K562 (cell line): Measurements from ENCODE around the gene CRYBG1. TPM values are rescaled to one million over a fixed set of nuclear protein-coding genes. Genes with fewer than 3 reads are reported as not detected.

Experiments used
- ADNP ChIP-seq: fragments of 200-800 bp; sonication (Bioruptor generic); IDR thresholded peaks from 2 replicates; pipeline ENCODE4 v1.6.1; 2016; ENCODE audit warnings: missing genetic modification characterization, missing compliant biosample characterization
- ARID2 ChIP-seq: fragments of 450-650 bp; IDR thresholded peaks from 2 replicates; pipeline ENCODE4 v1.6.1; 2017; ENCODE audit warnings: antibody characterized with exemption, mild to moderate bottlenecking
- BCOR ChIP-seq: fragments of 450-650 bp; IDR thresholded peaks from 2 replicates; pipeline ENCODE4 v1.6.1; 2016
- CBFA2T2 ChIP-seq: fragments of 450-650 bp; conservative IDR thresholded peaks from 2 replicates; pipeline ENCODE4 v1.6.1; 2017; ENCODE audit warnings: mild to moderate bottlenecking
- CBFB ChIP-seq: sonication (generic); formaldehyde crosslinking; IDR thresholded peaks from 2 replicates; pipeline ENCODE4 v1.4.0; 2020; ENCODE audit warnings: mild to moderate bottlenecking, missing genetic modification reagents
- CBX3 ChIP-seq, 2 experiments: IDR thresholded peaks; 1 replicate in 1 of 2; 2 replicates in 1 of 2; pipeline ENCODE4 v1.6.1; 2012; ENCODE audit warnings: inconsistent platforms in 2 of 2, low read length in 2 of 2, borderline replicate concordance in 1 of 2, control low read depth in 1 of 2
- CHCHD3 ChIP-seq: fragments of 250-450 bp; sonication (Bioruptor Pico); IDR thresholded peaks from 2 replicates; pipeline ENCODE4 v2.1.2; 2022; ENCODE audit warnings: mild to moderate bottlenecking
- EP400 ChIP-seq: fragments of 450-650 bp; IDR thresholded peaks from 2 replicates; pipeline ENCODE4 v1.6.1; 2017; ENCODE audit warnings: antibody characterized with exemption, mild to moderate bottlenecking, moderate library complexity
- KDM2B ChIP-seq: fragments of 250-450 bp; sonication (Bioruptor Pico); IDR thresholded peaks from 2 replicates; pipeline ENCODE4 v1.8.0; 2021; ENCODE audit warnings: mild to moderate bottlenecking, moderate library complexity
- NR1H2 ChIP-seq: sonication (generic); formaldehyde crosslinking; IDR thresholded peaks from 2 replicates; pipeline ENCODE4 v1.4.0; 2020; ENCODE audit warnings: mild to moderate bottlenecking, missing genetic modification reagents
- POLR2AphosphoS2 ChIP-seq: IDR thresholded peaks from 2 replicates; pipeline ENCODE4 v1.6.1; 2012; ENCODE audit warnings: low read length, improper control_type of control experiment
- POLR2B ChIP-seq: fragments of 450-650 bp; IDR thresholded peaks from 2 replicates; pipeline ENCODE4 v1.6.1; 2018; ENCODE audit warnings: low read depth; ENCODE audit not compliant: partially characterized antibody
- RAD51 ChIP-seq: fragments of 450-650 bp; IDR thresholded peaks from 2 replicates; pipeline ENCODE4 v1.7.1; 2016; ENCODE audit warnings: low read depth, mild to moderate bottlenecking, borderline replicate concordance
- SAP30 ChIP-seq: fragments of 200-600 bp; sonication (generic); IDR thresholded peaks from 2 replicates; pipeline ENCODE4 v1.6.1; 2012; ENCODE audit warnings: borderline replicate concordance, low read depth, mild to moderate bottlenecking, moderate library complexity, low read length, control low read depth, inconsistent platforms; ENCODE audit not compliant: insufficient read depth, poor library complexity, severe bottlenecking
- SMARCC2 ChIP-seq: fragments of 450-650 bp; IDR thresholded peaks from 2 replicates; pipeline ENCODE4 v1.6.1; 2017; ENCODE audit warnings: antibody characterized with exemption, moderate library complexity, mild to moderate bottlenecking, low read depth
- TAF9B ChIP-seq: fragments of 450-650 bp; IDR thresholded peaks from 2 replicates; pipeline ENCODE4 v1.6.1; 2018; ENCODE audit warnings: mild to moderate bottlenecking; ENCODE audit not compliant: partially characterized antibody
- THRB ChIP-seq: fragments of 450-650 bp; formaldehyde crosslinking; conservative IDR thresholded peaks from 2 replicates; pipeline ENCODE4 v1.4.0; 2022; ENCODE audit warnings: mild to moderate bottlenecking, missing genetic modification characterization
- ZBTB1 ChIP-seq: sonication (generic); formaldehyde crosslinking; IDR thresholded peaks from 2 replicates; pipeline ENCODE4 v1.8.1; 2023; ENCODE audit warnings: missing genetic modification reagents, low read depth, mild to moderate bottlenecking, borderline replicate concordance
- ZNF184 ChIP-seq: sonication (generic); formaldehyde crosslinking; IDR thresholded peaks from 2 replicates; pipeline ENCODE4 v1.5.0; 2020; ENCODE audit warnings: missing genetic modification reagents
- ZNF224 ChIP-seq: sonication (generic); formaldehyde crosslinking; IDR thresholded peaks from 2 replicates; pipeline ENCODE4 v1.8.0; 2022; ENCODE audit warnings: mild to moderate bottlenecking, missing genetic modification reagents
- ZNF232 ChIP-seq: sonication (generic); formaldehyde crosslinking; IDR thresholded peaks from 2 replicates; pipeline ENCODE4 v1.8.0; 2022; ENCODE audit warnings: mild to moderate bottlenecking, missing genetic modification reagents
- ZNF253 ChIP-seq: fragments of 250-450 bp; sonication (Bioruptor Pico); conservative IDR thresholded peaks from 2 replicates; pipeline ENCODE4 v1.6.1; 2021; ENCODE audit warnings: mild to moderate bottlenecking
- ZNF277 ChIP-seq: fragments of 250-450 bp; sonication (Bioruptor Pico); IDR thresholded peaks from 2 replicates; pipeline ENCODE4 v1.8.0; 2022; ENCODE audit warnings: inconsistent platforms, mild to moderate bottlenecking, moderate library complexity, borderline replicate concordance
- ZNF282 ChIP-seq: sonication (generic); formaldehyde crosslinking; IDR thresholded peaks from 2 replicates; pipeline ENCODE4 v1.8.1; 2023; ENCODE audit warnings: missing genetic modification reagents
- ZNF384 ChIP-seq: IDR thresholded peaks from 2 replicates; pipeline ENCODE4 v1.6.1; 2012; ENCODE audit warnings: low read depth, low read length, improper control_type of control experiment
- ZNF740 ChIP-seq, 3 experiments: fragments of 200-800 bp in 1 of 3; sonication (Bioruptor generic) in 1 of 3; sonication (generic) in 1 of 3; formaldehyde crosslinking in 1 of 3; IDR thresholded peaks; 2 replicates each; pipeline versions ENCODE4 v1.6.1 to v1.8.0; 2016 to 2022; ENCODE audit warnings: mild to moderate bottlenecking in 2 of 3, missing compliant biosample characterization in 2 of 3, missing genetic modification characterization in 2 of 3, missing genetic modification reagents in 1 of 3
- polyA plus RNA-seq, 8 experiments: library from polyadenylated mRNA; depleted of rRNA in 4 of 8; stranded (reverse) in 5 of 8; unstranded in 3 of 8; fragments of >200 nt; fragmentation: Nextera tagmentation in 2 of 8; fragmentation: Illumina TruSeq in 1 of 8; extraction: Ambion mirVana in 2 of 8; extraction: Trizol in 1 of 8; gene quantifications; 2 replicates each; pipeline versions ENCODE4 v1.2.1 to v1.2.3, GENCODE V29; 2011 to 2014; ENCODE audit warnings: inconsistent platforms in 1 of 8, missing spikeins in 1 of 8
- total RNA-seq, 7 experiments: library from RNA; depleted of rRNA in 6 of 7; stranded (reverse); fragments of >200 nt in 6 of 7; fragmentation: Illumina TruSeq in 2 of 7; extraction: Trizol in 2 of 7; gene quantifications; 2 replicates each; pipeline versions ENCODE4 v1.2.1 to v1.2.3, GENCODE V29; 2011 to 2021; ENCODE audit warnings: low replicate concordance in 1 of 7

Gene CRYBG1
- total and polyA plus RNA-seq, 9 of the 15 experiments (the other 6 are each of a cell fraction or from before 2014, with no cell fraction given) = 0.07 to 0.47 (median 0.11) TPM

- no peak for TF ChIP-seq NR1H2 (CRISPR knock-in tag)
- TF ChIP-seq ZNF232 (CRISPR knock-in tag) = no peak
- peak; percentile 68; the same call in 1 of the 2 replicates for TF ChIP-seq SMARCC2
- TF ChIP-seq ZNF384 = peak; percentile 53
- TF ChIP-seq POLR2B = no peak
- TF ChIP-seq ADNP (tag) = no peak
- TF ChIP-seq ZNF224 (CRISPR knock-in tag) = no peak
- no peak for TF ChIP-seq ZNF740 (CRISPR knock-in tag; IDR thresholded peaks at IDR 0.05)
- TF ChIP-seq ZNF740 (tag; IDR thresholded peaks at IDR 0.05) = no peak
- TF ChIP-seq KDM2B = no peak
- TF ChIP-seq ZBTB1 (CRISPR knock-in tag) = no peak
- no peak for TF ChIP-seq EP400
- TF ChIP-seq CHCHD3 (CRISPR knock-in tag) = no peak
- no peak for TF ChIP-seq POLR2AphosphoS2
- TF ChIP-seq CBFB (CRISPR knock-in tag) = no peak
- TF ChIP-seq ARID2 = no peak
- no peak for TF ChIP-seq RAD51
- no peak for TF ChIP-seq CBX3 (IDR thresholded peaks at IDR 0.05; ENCODE audit: borderline replicate concordance in 1 of 2, low read length in 2 of 2)
- no peak for TF ChIP-seq ZNF282 (CRISPR knock-in tag)
- no peak for TF ChIP-seq ZNF184 (CRISPR knock-in tag)
- peak; percentile 90 for TF ChIP-seq BCOR
- TF ChIP-seq CBFA2T2 = peak; percentile 96
- no peak for TF ChIP-seq TAF9B
- TF ChIP-seq ZNF277 = no peak
- no peak for TF ChIP-seq SAP30
- TF ChIP-seq ZNF253 (CRISPR knock-in tag) = no peak
- no peak for TF ChIP-seq THRB (CRISPR knock-in tag)
Measured at GRCh38 chr6:106520711-106521401, 160.3 kb downstream of the CRYBG1 start (continued).
